Rectal smooth muscle tissue (tissue), 1 donor: ENCODE measurements around the gene SPIRE1.
"Not testable (repeated sequence)": the region's sequence is repeated elsewhere in the genome, so short reads cannot be mapped to it uniquely, and the experiment has no call there.

ENCODE experiments used
- H3K27ac ChIP-seq: one replicate; pipeline ENCODE4 v1.7.0; 2013; ENCODE audit warnings: low read depth, low read length, inconsistent platforms
- H3K27me3 ChIP-seq: one replicate; pipeline ENCODE4 v1.7.0; 2013; ENCODE audit warnings: low read length; ENCODE audit not compliant: control insufficient read depth, insufficient read depth
- H3K36me3 ChIP-seq: one replicate; pipeline ENCODE4 v1.7.0; 2013; ENCODE audit warnings: low read length; ENCODE audit not compliant: control insufficient read depth, insufficient read depth
- H3K4me1 ChIP-seq: one replicate; pipeline ENCODE4 v1.7.0; 2013; ENCODE audit warnings: low read length; ENCODE audit not compliant: control insufficient read depth, insufficient read depth
- H3K4me3 ChIP-seq: one replicate; pipeline ENCODE4 v1.7.0; 2013; ENCODE audit warnings: low read length
- H3K9ac ChIP-seq: one replicate; pipeline ENCODE4 v1.7.0; 2013; ENCODE audit warnings: low read length

SPIRE1 gene

DNA sequence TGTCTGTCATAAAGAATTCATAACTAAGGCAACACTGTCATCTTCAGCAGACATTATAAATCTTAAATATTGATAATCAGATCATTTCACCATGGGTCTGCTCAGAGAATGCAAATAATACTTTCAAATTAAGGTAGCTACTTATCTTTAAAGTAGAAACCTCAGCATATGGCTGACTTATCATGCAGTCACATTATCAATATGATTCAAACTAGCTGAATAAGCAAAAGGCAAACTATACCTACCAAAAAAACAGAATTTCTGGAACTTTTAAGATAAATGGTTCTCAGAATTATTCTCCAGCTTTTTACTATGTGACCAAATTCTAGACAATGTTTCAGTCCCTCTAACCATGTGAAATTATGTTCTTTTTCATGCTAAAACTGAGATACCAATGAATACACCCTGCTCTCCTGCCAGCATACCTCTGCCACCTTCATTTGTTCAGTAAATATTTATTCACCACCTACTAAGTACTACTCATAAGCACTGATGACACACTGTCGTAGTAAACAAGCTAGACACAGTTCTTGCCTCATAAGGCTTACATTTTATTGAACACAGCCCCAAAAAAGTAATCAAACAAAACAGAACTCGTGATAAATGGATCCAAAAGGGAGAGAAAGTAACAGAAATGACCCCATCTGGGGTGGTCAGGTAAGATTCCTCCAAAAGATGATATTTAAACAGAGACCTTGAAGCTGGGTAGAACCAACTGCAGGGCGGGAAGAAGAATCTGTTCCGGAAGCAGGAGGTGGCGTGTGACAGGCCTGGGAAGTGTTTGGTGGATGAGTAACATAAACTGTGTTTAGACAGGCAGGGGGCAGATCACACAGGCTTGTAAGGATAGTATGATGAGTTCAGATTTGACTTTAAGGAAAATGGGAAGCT, 17.7 kb downstream of the SPIRE1 start:
- Histone ChIP-seq H3K27ac (no peak overlapping the region), H3K4me3 (no peak overlapping the region), H3K36me3 (no peaks in the 10 kb centered on the region), H3K27me3 (no peaks in the 10 kb centered on the region), H3K4me1 (peaks cover 2% of the 10 kb centered on the region), H3K9ac (no peak overlapping the region)

DNA sequence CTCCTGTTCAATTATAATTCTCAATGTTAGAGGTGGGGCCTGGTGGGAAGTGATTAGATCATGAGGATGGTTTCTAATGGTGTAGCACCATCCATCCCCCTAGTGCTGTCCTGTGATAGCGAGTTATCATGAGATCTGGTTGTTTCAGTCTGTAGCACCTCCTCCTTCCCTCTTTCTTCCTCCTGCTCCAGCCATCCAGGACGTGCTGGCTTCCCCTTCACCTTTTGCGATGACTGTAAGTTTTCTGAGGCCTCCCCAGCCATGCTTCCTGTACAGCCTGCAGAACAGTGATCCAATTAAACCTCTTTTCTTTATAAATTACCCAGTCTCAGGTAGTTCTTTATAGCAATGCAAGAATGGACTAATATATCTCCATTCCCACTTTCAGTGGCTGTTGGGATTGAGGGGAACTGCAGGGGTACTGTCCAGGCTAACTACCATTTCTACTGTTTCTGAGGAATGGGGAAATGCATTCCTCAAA, 19.2 kb downstream of the SPIRE1 start:
- no peaks in the 10 kb centered on the region for H3K4me1 ChIP-seq
- H3K27ac ChIP-seq, result no peak overlapping the region
- no peaks in the 10 kb centered on the region for H3K27me3 ChIP-seq
- H3K9ac ChIP-seq, result no peak overlapping the region
- no peaks in the 10 kb centered on the region for H3K36me3 ChIP-seq
- H3K4me3 ChIP-seq, result no peak overlapping the region

DNA sequence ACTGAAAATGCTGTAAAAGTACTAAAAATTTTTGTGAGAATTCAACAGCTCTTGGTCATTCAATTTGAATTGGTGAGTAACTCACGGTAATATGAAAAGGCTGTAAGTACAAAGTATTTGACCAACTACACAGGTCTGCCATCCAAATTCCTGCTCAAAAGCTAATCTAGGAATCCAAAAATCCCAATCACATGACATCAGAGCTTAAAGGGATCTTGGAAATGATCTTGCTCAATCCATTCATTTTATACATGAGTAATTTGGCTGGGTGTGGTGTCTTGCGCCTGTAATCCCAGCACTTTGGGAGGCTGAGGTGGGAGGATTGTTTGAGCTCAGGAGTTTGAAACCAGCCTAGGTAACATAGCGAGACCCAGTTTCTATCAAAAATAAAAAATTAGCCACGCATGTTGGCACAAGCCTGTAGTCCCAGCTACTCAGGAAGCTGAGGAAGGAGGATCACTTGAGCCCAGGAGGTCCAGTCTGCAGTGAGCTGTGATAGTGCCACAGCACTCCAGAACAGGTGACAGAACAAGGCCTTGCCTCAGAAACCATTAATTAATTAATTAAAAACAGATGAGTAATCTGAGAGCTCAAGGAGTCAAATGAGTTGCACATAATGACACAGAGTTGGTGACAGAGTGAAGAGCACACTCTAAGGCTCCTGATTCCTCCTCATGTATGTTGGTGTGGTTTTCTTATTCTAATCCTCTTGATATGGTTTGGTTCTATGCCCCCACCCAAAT, 19.8 kb downstream of the SPIRE1 start:
- H3K9ac ChIP-seq, result no peak overlapping the region
- no peak overlapping the region for H3K27ac ChIP-seq
- H3K36me3 ChIP-seq, result no peaks in the 10 kb centered on the region
- no peak overlapping the region for H3K4me3 ChIP-seq
- no peaks in the 10 kb centered on the region for H3K27me3 ChIP-seq
- no peaks in the 10 kb centered on the region for H3K4me1 ChIP-seq

DNA sequence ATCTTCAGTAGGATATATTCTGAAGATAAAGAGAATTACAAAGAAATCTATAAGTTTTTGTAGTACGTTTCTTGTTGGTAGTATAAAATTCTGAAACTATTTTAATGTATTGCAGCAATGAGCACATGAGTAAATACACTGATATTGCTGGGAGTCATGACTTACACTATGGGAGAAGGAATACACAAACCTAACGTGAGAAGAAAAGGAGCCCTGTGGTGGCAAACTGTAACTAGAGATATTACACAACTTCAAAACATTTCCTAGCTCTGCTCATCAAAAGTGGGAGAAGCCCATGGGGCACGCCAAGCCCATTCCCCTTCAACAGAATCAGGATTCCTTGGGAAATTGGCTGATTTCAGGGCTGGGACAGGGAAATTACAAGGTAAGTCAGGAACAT, 20.5 kb downstream of the SPIRE1 start:
- no peak overlapping the region for H3K4me3 ChIP-seq
- H3K36me3 ChIP-seq, result no peaks in the 10 kb centered on the region
- H3K27ac ChIP-seq, result no peak overlapping the region
- no peak overlapping the region for H3K9ac ChIP-seq
- H3K27me3 ChIP-seq, result no peaks in the 10 kb centered on the region
- no peaks in the 10 kb centered on the region for H3K4me1 ChIP-seq

DNA sequence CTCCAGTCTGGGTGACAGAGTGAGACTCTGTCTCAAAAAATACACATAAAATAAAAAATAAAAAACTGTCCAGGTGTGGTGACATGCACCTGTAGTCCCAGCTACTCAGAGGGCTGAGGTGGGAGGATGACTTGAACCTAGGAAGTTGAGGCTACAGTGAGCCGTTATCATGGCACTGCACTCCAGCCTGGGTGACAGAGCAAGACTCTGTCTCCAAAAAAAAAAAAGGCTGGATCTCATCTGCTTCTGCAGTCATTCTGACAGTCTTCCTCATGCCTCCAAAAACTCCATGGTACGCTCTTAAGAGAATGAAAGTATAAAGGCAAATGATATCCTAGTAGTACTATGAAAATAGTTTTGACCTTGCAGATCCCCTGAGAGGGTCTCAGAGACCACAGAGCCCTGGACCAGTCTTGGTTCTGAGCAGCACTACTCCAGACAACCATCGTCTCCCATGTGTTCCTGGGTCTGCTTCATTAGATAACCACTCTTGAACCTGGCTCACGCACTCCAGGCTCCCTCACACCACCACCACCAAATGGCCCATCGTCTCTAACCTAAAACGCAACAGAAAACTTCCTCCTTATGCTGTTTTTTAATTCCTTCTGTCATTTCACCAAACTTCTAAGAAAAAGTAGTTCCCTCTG, 26.0 kb downstream of the SPIRE1 start:
- no peaks in the 10 kb centered on the region for H3K27me3 ChIP-seq
- H3K27ac ChIP-seq, result no peak overlapping the region
- no peak overlapping the region for H3K4me3 ChIP-seq
- H3K4me1 ChIP-seq, result no peaks in the 10 kb centered on the region
- H3K36me3 ChIP-seq, result no peaks in the 10 kb centered on the region
- H3K9ac ChIP-seq, result no peak overlapping the region

DNA sequence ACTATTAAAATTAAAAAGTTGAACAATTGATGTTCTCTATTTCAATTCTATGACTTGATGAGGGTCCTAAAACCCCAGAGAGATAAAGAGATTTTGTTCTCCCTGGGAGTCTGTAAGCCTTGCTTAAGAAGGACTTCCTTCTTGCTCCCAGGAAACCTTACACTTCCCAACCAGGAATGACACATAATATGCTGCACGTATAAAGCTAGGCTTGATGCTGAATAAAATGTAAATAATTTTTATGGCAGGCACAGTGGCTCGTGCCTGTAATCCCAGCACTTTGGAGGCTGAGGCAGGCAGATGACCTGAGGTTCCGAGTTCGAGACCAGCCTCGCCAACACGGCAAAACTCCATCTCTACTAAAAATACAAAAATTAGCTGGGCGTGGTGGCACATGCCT, 27.8 kb downstream of the SPIRE1 start:
- Histone ChIP-seq H3K4me3 (no peak overlapping the region), H3K27ac (no peak overlapping the region), H3K9ac (no peak overlapping the region), H3K36me3 (no peaks in the 10 kb centered on the region), H3K27me3 (no peaks in the 10 kb centered on the region), H3K4me1 (no peaks in the 10 kb centered on the region)

DNA sequence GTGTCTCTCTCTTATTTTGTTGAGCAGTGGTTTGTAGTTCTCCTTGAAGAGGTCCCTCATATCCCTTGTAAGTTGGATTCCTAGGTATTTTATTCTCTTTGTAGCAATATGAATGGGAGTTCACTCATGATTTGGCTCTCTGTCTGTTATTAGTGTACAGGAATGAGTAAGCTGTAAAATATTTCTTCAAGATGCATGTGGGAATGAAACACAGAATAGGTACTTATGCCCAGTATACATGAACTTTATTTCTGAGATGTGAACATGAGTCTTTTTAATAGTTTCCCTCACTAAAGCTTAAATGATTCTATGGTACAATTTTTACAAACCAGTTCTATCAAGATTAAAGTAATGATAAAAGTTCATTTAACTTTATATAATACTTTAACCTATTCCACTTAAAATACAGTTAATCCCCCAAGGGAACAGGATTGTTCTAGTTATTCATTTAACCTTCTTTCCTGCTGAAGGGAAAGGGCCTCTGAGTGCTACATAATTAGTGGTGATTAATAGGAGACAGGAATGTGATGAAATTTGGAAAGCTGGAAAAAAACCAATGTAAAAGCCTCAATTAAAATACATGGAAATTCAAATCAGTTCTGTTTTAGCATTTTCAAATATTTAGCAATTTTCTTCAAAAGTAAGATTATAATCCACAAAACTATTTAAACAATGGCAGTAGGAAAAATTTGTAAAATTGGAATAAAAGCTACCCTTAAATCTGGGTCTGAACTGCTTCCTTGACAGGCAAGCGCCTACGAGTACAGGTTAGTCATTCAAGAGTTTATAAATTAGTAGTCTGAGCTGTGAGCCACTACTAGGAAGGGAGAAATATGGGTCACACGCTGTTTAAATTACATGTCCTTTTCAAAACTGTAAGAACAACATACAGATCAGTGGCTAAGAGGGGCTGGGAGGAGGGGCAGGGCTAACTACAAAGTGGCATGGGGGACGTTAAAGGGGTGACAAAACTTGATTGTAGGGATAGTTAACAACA, 28.9 kb downstream of the SPIRE1 start:
- H3K27me3 ChIP-seq, result no peaks in the 10 kb centered on the region
- H3K27ac ChIP-seq, result no peak overlapping the region
- no peak overlapping the region for H3K9ac ChIP-seq
- no peak overlapping the region for H3K4me3 ChIP-seq
- H3K4me1 ChIP-seq, result no peaks in the 10 kb centered on the region
- H3K36me3 ChIP-seq, result no peaks in the 10 kb centered on the region

DNA sequence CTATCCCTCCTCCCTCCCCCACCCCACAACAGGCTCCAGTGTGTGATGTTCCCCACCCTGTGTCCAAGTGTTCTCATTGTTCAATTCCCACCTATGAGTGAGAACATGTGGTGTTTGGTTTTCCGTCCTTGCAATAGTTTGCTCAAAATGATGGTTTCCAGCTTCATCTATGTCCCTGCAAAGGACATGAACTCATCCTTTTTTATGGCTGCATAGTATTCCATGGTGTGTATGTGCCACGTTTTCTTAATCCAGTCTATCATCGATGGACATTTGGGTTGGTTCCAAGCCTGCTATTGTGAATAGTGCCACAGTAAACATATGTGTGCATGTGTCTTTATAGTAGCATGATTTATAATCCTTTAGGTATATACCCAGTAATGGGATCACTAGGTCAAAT, 30.7 kb downstream of the SPIRE1 start:
- H3K4me3 ChIP-seq, H3K27ac ChIP-seq, H3K27me3 ChIP-seq, H3K9ac ChIP-seq, H3K36me3 ChIP-seq, H3K4me1 ChIP-seq: not testable (repeated sequence)

DNA sequence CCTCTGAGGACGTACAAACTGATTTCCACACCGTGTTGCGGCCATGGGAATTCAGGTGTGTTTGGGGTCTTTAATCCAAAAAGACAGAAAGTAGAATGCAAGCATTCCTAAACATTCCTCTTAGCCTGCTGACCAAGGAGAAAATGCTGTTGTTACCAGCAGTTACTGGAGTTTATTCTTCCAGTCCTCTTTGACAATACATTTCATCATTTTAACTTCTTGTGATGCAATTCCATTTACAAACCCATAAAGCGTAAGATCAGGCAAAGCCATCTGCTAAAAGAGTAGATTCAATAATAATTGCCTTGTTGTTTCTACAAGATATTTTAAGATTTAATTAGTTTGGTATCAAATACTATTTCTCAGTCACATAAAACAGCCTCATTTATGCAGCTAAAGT, 32.7 kb downstream of the SPIRE1 start:
- no peaks in the 10 kb centered on the region for H3K36me3 ChIP-seq

DNA sequence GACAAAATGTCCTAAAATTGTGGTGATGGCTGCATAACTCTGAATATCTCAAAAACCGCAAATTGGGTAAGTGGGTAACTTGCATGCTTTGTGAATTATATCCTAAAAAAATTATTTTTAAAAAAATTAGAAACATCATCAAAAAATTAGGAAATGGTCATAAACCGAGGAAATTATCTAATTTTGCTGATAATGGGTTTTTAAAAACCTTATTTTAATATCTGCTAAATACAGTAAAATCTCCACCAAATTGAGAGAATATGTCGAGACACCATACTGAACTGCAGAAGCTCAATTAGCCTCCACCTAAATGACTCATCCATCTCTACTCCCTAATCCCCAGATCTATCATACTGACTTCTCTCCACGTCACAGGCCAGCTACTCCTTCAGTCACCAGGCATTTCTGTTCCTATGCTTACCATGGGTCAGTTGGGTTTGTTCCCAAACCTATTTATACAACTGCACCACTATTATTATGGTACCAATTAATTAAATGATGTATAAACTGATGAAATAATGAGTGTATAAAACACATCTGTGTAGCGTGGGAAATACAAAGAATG, 36.1 kb downstream of the SPIRE1 start:
- Histone ChIP-seq H3K36me3 (no peaks in the 10 kb centered on the region), H3K27me3 (no peaks in the 10 kb centered on the region), H3K27ac (no peak overlapping the region), H3K4me3 (no peak overlapping the region), H3K9ac (no peak overlapping the region), H3K4me1 (no peaks in the 10 kb centered on the region)

More for the DNA sequence above, 32.7 kb downstream of the SPIRE1 start:
- H3K4me1 ChIP-seq, result no peaks in the 10 kb centered on the region
- no peak overlapping the region for H3K4me3 ChIP-seq
- no peaks in the 10 kb centered on the region for H3K27me3 ChIP-seq
- H3K9ac ChIP-seq, result no peak overlapping the region
- no peak overlapping the region for H3K27ac ChIP-seq

DNA sequence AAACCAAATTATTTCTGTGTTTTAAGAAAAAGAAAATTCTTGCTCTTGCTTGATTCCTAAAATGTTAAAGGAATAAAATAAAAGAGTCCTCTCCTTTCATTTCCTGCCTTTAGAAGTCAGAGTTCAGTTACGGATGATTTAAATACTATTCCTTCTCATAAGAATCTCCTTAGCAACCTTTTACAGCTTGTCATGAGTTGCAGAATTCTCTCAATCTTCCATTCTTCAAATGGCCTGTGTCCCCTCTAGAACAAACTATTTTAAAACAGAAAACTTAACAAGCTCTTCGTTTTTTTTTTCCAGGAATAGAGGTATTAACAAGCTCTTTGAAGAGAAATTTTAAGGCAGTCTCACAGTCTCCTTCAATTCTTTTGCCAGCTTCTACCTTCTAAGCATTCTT, 42.2 kb downstream of the SPIRE1 start:
- Histone ChIP-seq H3K27ac (no peak overlapping the region), H3K27me3 (no peaks in the 10 kb centered on the region), H3K36me3 (no peaks in the 10 kb centered on the region), H3K9ac (no peak overlapping the region), H3K4me3 (no peak overlapping the region), H3K4me1 (no peaks in the 10 kb centered on the region)
